HepG2 (cell line): ENCODE data around the gene UBC. TPM values are rescaled to one million over a fixed set of nuclear protein-coding genes. Genes with fewer than 3 reads are reported as not detected.

Source experiments
- CBX5 ChIP-seq: sonication (generic); formaldehyde crosslinking; IDR thresholded peaks from 2 replicates; pipeline ENCODE4 v1.4.0; 2020; ENCODE audit warnings: missing genetic modification reagents, borderline replicate concordance
- FOXJ3 ChIP-seq: sonication (generic); formaldehyde crosslinking; IDR thresholded peaks from 2 replicates; pipeline ENCODE4 v1.4.0; 2020; ENCODE audit warnings: missing genetic modification reagents, mild to moderate bottlenecking, borderline replicate concordance
- HDAC2 ChIP-seq: sonication (generic); formaldehyde crosslinking; IDR thresholded peaks from 2 replicates; pipeline ENCODE4 v1.4.0; 2020; ENCODE audit warnings: missing genetic modification reagents
- HOXA7 ChIP-seq: sonication (generic); formaldehyde crosslinking; IDR thresholded peaks from 2 replicates; pipeline ENCODE4 v1.8.1; 2022; ENCODE audit warnings: mild to moderate bottlenecking, missing genetic modification reagents, moderate library complexity
- KLF13 ChIP-seq: sonication (generic); formaldehyde crosslinking; IDR thresholded peaks from 2 replicates; pipeline ENCODE4 v1.4.0; 2020; ENCODE audit warnings: mild to moderate bottlenecking, missing genetic modification reagents
- NFE2 ChIP-seq: sonication (generic); formaldehyde crosslinking; IDR thresholded peaks from 2 replicates; pipeline ENCODE4 v1.4.0; 2020; ENCODE audit warnings: missing genetic modification reagents
- NFE2L1 ChIP-seq: sonication (generic); formaldehyde crosslinking; IDR thresholded peaks from 2 replicates; pipeline ENCODE4 v1.4.0; 2020; ENCODE audit warnings: missing genetic modification reagents, mild to moderate bottlenecking, borderline replicate concordance
- RBM22 ChIP-seq: fragments of 200-400 bp; formaldehyde crosslinking; optimal IDR thresholded peaks from 2 replicates; pipeline ENCODE3; 2017; ENCODE audit warnings: mild to moderate bottlenecking, low read length, moderate library complexity
- SIN3A ChIP-seq: IDR thresholded peaks from 2 replicates; pipeline ENCODE4 v1.6.1; 2011; ENCODE audit warnings: low read depth, mild to moderate bottlenecking, control low read depth, low read length, borderline replicate concordance
- ZMYM2 ChIP-seq: sonication (generic); formaldehyde crosslinking; IDR thresholded peaks from 2 replicates; pipeline ENCODE4 v1.8.0; 2022; ENCODE audit warnings: mild to moderate bottlenecking, missing genetic modification reagents
- ZNF296 ChIP-seq: sonication (generic); formaldehyde crosslinking; conservative IDR thresholded peaks from 2 replicates; pipeline ENCODE4 v1.5.0; 2020; ENCODE audit warnings: mild to moderate bottlenecking, missing genetic modification reagents
- ZNF317 ChIP-seq: sonication (generic); formaldehyde crosslinking; IDR thresholded peaks from 2 replicates; pipeline ENCODE4 v1.5.0; 2020; ENCODE audit warnings: mild to moderate bottlenecking, missing genetic modification reagents
- ZNF543 ChIP-seq: sonication (generic); formaldehyde crosslinking; IDR thresholded peaks from 2 replicates; pipeline ENCODE4 v1.4.0; 2020; ENCODE audit warnings: mild to moderate bottlenecking, missing genetic modification reagents
- ZNF556 ChIP-seq: sonication (generic); formaldehyde crosslinking; IDR thresholded peaks from 2 replicates; pipeline ENCODE4 v1.4.0; 2020; ENCODE audit warnings: mild to moderate bottlenecking, missing genetic modification reagents, borderline replicate concordance
- ZNF619 ChIP-seq: sonication (generic); formaldehyde crosslinking; IDR thresholded peaks from 2 replicates; pipeline ENCODE4 v1.4.0; 2020; ENCODE audit warnings: mild to moderate bottlenecking, missing genetic modification reagents
- ZNF777 ChIP-seq: sonication (generic); formaldehyde crosslinking; IDR thresholded peaks from 2 replicates; pipeline ENCODE4 v1.4.0; 2020; ENCODE audit warnings: missing genetic modification reagents
- ZNF780A ChIP-seq: sonication (generic); formaldehyde crosslinking; IDR thresholded peaks from 2 replicates; pipeline ENCODE4 v1.8.0; 2022; ENCODE audit warnings: mild to moderate bottlenecking, missing genetic modification reagents, moderate library complexity
- ZSCAN9 ChIP-seq: IDR thresholded peaks from 2 replicates; pipeline ENCODE4 v1.6.1; 2016; ENCODE audit warnings: borderline replicate concordance
- polyA plus RNA-seq, 8 experiments: library from polyadenylated mRNA; depleted of rRNA in 3 of 8; stranded (reverse) in 7 of 8; unstranded in 1 of 8; fragments of >200 nt; fragmentation: Illumina TruSeq in 4 of 8; extraction: Trizol in 4 of 8; gene quantifications; 2 replicates each; pipeline versions ENCODE4 v1.2.1 to v1.2.3, GENCODE V29; 2011 to 2016; ENCODE audit warnings: low read depth in 4 of 8, missing spikeins in 1 of 8, mixed read lengths in 1 of 8; ENCODE audit not compliant: insufficient read depth in 1 of 8
- total RNA-seq, 5 experiments: library from RNA; depleted of rRNA; stranded (reverse); fragments of >200 nt; fragmentation: Illumina TruSeq; extraction: Trizol; gene quantifications; 2 replicates each; pipeline ENCODE4 v1.2.3, GENCODE V29; 2016; ENCODE audit warnings: low read depth in 1 of 5
- TF ChIP-seq, protein P1 (sequence below): sonication (generic); formaldehyde crosslinking; IDR thresholded peaks from 2 replicates; pipeline ENCODE4 v1.8.0; 2022; ENCODE audit warnings: missing genetic modification reagents, mild to moderate bottlenecking, moderate library complexity, borderline replicate concordance
- TF ChIP-seq, protein P2 (sequence below): IDR thresholded peaks from 2 replicates; pipeline ENCODE4 v1.6.1; 2016
- TF ChIP-seq, protein P3 (sequence below): sonication (generic); formaldehyde crosslinking; IDR thresholded peaks from 2 replicates; pipeline ENCODE4 v1.8.1; 2023; ENCODE audit warnings: mild to moderate bottlenecking, missing genetic modification reagents
- TF ChIP-seq, protein P4 (sequence below): sonication (generic); formaldehyde crosslinking; IDR thresholded peaks from 2 replicates; pipeline ENCODE4 v1.4.0; 2020; ENCODE audit warnings: missing genetic modification reagents, mild to moderate bottlenecking, borderline replicate concordance

The UBC gene
- total and polyA plus RNA-seq, 2 of the 13 experiments (the other 11 are each of a cell fraction or from before 2014, with no cell fraction given) = 805 to 1,432 TPM

DNA sequence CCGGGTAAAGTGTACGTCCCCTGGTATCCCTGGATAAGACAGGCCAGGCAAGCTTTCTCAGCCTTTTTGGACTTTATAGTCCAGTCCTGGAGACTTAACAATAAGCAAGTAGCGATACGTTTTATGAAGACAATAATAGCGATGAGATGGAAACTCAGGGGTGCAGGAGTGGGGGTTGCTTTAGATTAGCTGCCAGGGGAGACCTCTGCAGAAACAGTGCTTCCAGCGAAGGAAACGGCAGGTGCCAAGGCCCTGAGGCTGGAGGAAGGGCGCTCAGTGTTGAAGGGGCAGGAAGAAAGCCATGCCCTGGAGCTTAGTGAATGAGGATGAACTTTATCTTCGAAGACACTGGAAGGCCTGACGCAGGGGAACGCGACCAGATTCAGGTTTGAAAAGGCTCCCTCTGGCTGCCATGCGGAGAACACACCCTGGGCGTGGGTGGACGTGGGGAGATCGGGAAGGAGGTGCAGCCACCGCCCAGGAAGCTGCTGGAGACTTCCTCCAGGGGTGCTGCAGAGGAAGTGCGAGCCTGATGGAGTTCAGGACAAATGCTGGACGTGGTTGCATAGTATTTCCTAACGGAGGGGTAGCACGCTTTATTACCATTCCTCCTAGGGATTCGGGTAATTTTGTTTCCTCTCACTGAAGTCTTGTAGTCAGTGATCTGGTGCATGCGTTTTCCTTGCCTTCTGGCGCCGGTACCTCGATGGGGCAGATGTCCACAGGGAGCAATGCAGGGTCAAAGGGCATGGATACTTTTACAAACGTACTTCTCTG, 26.1 kb upstream of the UBC start (continued):
- TF ChIP-seq ZNF777 (CRISPR knock-in tag) (no peak; the same call in 1 of the 2 replicates), HDAC2 (peak; percentile 81), CBX5 (no peak), NFE2 (CRISPR knock-in tag) (no peak), KLF13 (CRISPR knock-in tag) (no peak), ZNF780A (CRISPR knock-in tag) (peak; percentile 20; the same call in 1 of the 2 replicates), NFE2L1 (no peak), SIN3A (no peak), ZNF296 (CRISPR knock-in tag) (no peak), ZNF543 (no peak), ZNF556 (0 out of 2 replicates have a peak, but pooled peaks have one; percentile 74), ZNF317 (CRISPR knock-in tag) (peak; percentile 68; the same call in 1 of the 2 replicates), ZMYM2 (CRISPR knock-in tag) (peak; percentile 79; the same call in 1 of the 2 replicates), ZNF619 (CRISPR knock-in tag) (no peak), HOXA7 (CRISPR knock-in tag) (no peak), RBM22 (no peak), FOXJ3 (CRISPR knock-in tag) (no peak), ZSCAN9 (CRISPR knock-in tag) (no peak; the same call in 1 of the 2 replicates)
- TF ChIP-seq, protein P1, sequence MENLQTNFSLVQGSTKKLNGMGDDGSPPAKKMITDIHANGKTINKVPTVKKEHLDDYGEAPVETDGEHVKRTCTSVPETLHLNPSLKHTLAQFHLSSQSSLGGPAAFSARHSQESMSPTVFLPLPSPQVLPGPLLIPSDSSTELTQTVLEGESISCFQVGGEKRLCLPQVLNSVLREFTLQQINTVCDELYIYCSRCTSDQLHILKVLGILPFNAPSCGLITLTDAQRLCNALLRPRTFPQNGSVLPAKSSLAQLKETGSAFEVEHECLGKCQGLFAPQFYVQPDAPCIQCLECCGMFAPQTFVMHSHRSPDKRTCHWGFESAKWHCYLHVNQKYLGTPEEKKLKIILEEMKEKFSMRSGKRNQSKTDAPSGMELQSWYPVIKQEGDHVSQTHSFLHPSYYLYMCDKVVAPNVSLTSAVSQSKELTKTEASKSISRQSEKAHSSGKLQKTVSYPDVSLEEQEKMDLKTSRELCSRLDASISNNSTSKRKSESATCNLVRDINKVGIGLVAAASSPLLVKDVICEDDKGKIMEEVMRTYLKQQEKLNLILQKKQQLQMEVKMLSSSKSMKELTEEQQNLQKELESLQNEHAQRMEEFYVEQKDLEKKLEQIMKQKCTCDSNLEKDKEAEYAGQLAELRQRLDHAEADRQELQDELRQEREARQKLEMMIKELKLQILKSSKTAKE = no peak
- TF ChIP-seq, protein P2, sequence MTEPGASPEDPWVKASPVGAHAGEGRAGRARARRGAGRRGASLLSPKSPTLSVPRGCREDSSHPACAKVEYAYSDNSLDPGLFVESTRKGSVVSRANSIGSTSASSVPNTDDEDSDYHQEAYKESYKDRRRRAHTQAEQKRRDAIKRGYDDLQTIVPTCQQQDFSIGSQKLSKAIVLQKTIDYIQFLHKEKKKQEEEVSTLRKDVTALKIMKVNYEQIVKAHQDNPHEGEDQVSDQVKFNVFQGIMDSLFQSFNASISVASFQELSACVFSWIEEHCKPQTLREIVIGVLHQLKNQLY (CRISPR knock-in tag) = 0 out of 2 replicates have a peak, but pooled peaks have one; percentile 45
- TF ChIP-seq, protein P3, sequence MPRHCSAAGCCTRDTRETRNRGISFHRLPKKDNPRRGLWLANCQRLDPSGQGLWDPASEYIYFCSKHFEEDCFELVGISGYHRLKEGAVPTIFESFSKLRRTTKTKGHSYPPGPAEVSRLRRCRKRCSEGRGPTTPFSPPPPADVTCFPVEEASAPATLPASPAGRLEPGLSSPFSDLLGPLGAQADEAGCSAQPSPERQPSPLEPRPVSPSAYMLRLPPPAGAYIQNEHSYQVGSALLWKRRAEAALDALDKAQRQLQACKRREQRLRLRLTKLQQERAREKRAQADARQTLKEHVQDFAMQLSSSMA (CRISPR knock-in tag) = no peak
- TF ChIP-seq, protein P4, sequence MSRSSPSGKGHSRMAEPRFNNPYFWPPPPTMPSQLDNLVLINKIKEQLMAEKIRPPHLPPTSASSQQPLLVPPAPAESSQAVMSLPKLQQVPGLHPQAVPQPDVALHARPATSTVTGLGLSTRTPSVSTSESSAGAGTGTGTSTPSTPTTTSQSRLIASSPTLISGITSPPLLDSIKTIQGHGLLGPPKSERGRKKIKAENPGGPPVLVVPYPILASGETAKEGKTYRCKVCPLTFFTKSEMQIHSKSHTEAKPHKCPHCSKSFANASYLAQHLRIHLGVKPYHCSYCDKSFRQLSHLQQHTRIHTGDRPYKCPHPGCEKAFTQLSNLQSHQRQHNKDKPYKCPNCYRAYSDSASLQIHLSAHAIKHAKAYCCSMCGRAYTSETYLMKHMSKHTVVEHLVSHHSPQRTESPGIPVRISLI = 0 out of 2 replicates have a peak, but pooled peaks have one; percentile 28
